Measurements from ENCODE around the gene TRIM62.
"Not testable (repeated sequence)": the region's sequence is repeated elsewhere in the genome, so short reads cannot be mapped to it uniquely, and the experiment has no call there.

The TRIM62 gene

GRCh38 chr1:33143176-33143575 is 38.7 kb downstream of the TRIM62 start:
- ChIA-PET POLR2A (interaction anchor here (0.6 kb wide), 1 partner anchor 209 kb away, joined by 6 read pairs; no protein-coding TSS in a partner anchor), CTCF (interaction anchor here (1.0 to 1.2 kb wide), 2 partner anchors 16 to 27 kb away, joined by 3 read pairs; no protein-coding TSS in a partner anchor)

DNA sequence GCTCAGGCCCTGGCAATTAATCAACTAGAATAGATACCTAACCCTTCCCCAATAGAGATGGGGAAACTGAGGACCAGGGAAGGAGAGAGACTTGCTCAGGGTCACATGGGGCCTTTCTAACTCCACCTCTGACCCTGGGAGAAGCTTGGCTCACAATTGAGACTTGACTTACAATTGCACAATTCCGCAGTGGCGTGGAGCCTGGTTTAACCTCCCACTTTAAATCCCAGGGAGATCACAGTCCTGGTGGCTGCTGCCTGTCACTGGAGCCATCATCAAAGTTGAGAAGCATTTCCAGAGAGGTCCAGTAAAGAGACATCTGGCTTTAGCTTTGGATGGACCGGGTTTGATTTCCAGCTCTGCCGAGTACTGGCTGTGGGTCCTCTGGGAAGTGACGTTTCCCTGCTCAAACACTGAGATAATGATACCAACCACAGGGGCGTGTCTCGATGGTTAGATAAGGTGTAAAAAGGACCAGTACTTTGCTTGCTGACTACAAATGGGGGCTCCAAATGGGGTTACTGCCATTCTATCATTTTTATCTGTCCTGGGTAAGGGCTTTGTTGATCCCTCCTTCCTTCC is 39.3 kb downstream of the TRIM62 start:
- ChIA-PET POLR2A (no interaction called here), CTCF (interaction anchor here (0.6 to 2.7 kb wide), 3 partner anchors 15 to 47 kb away, joined by 3 to 12 read pairs (median 3); no protein-coding TSS in a partner anchor)
- TF ChIP-seq, protein P1, sequence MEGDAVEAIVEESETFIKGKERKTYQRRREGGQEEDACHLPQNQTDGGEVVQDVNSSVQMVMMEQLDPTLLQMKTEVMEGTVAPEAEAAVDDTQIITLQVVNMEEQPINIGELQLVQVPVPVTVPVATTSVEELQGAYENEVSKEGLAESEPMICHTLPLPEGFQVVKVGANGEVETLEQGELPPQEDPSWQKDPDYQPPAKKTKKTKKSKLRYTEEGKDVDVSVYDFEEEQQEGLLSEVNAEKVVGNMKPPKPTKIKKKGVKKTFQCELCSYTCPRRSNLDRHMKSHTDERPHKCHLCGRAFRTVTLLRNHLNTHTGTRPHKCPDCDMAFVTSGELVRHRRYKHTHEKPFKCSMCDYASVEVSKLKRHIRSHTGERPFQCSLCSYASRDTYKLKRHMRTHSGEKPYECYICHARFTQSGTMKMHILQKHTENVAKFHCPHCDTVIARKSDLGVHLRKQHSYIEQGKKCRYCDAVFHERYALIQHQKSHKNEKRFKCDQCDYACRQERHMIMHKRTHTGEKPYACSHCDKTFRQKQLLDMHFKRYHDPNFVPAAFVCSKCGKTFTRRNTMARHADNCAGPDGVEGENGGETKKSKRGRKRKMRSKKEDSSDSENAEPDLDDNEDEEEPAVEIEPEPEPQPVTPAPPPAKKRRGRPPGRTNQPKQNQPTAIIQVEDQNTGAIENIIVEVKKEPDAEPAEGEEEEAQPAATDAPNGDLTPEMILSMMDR (IDR thresholded peaks at IDR 0.05; ENCODE audit: control extremely low read depth, extremely low read depth, low read depth, missing control alignments), result no peak
- no peak for DNase-seq (ENCODE audit: extremely low spot score)

More at GRCh38 chr1:33143176-33143575, 38.7 kb downstream of the TRIM62 start:
- DNase-seq (ENCODE audit: extremely low spot score), result no peak
- TF ChIP-seq, protein P1 (IDR thresholded peaks at IDR 0.05; ENCODE audit: control extremely low read depth, extremely low read depth, low read depth, missing control alignments), result no peak

- CTCF ChIA-PET, result interaction anchor here (2.7 kb wide), 1 partner anchor 14 kb away, joined by 12 read pairs; no protein-coding TSS in a partner anchor
- DNase-seq (ENCODE audit: extremely low spot score), result no peak
- POLR2A ChIA-PET, result no interaction called here
- TF ChIP-seq, protein P1 (IDR thresholded peaks at IDR 0.05; ENCODE audit: control extremely low read depth, extremely low read depth, low read depth, missing control alignments), result no peak
These were observed 40.1 kb downstream of the TRIM62 start for GRCh38 chr1:33141781-33142180.

- TF ChIP-seq, protein P1 (IDR thresholded peaks at IDR 0.05; ENCODE audit: control extremely low read depth, extremely low read depth, low read depth, missing control alignments), result no peak
- no peak for DNase-seq (ENCODE audit: extremely low spot score)
- POLR2A ChIA-PET, result no interaction called here
- CTCF ChIA-PET, result interaction anchor here (2.7 kb wide), 1 partner anchor 14 kb away, joined by 12 read pairs; no protein-coding TSS in a partner anchor
These were observed 40.6 kb downstream of the TRIM62 start for GRCh38 chr1:33141216-33141615.

DNA sequence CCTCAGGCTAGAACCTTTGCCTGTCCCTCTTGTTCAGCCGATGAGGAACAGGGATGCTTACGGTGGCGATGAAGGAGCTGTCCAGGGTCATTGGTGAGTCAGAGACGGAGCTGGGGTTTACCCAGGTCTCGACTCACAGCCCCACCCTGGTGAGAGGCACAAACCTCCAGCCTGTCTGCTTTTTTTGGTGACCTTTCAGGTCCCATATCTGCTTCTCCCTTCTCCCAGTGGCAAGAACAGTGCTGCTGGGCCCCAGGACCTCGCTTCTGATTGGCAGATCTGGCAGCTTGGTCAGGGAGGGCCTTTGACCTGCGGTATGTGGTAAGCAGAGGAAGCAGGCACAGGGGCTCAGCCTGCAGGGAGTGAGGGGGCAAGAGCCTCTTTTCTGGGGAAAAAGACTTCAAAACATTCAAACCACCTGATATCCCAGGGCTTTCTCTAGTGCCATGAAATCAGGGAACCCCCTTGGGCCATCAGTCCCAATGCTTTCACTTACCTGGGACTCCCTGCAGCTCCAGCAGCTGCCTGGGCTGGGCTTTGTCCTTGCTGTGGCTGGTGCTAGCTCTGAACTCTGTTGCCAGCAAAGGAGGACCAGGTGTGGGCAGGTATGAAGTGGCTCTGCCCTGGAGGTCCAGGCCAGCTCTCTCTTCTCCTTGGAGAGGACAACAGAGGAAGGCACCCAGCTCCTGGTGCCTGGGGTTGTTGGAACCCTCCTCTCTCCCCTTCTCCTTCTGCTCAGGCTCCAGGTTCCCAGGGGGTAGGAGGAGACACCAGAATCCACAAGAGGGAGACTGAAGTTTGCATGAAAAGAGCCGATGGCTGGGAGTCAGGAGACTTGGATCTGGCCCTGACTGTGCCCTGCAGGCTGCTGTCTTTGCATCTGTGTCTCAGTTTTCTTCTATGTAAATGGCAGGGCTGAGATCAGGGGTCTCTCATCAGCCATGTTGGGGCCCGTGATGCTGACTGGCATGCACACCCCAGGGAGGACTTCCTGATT is 41.4 kb downstream of the TRIM62 start:
- TF ChIP-seq, protein P1 (IDR thresholded peaks at IDR 0.05; ENCODE audit: control extremely low read depth, extremely low read depth, low read depth, missing control alignments), result no peak
- ChIA-PET CTCF (interaction anchor here (2.7 kb wide), 1 partner anchor 13 kb away, joined by 12 read pairs; no protein-coding TSS in a partner anchor), POLR2A (interaction anchor here (0.5 kb wide), 1 partner anchor 1758 kb away, joined by 4 read pairs; no protein-coding TSS in a partner anchor)
- no peak for DNase-seq (ENCODE audit: extremely low spot score)

GRCh38 chr1:33137800-33138199 is 44.0 kb downstream of the TRIM62 start:
- ChIA-PET POLR2A (no interaction called here), CTCF (interaction anchor here (0.8 to 3.6 kb wide), 7 partner anchors 8 to 229 kb away, joined by 3 to 16 read pairs (median 4); no protein-coding TSS in a partner anchor)
- no peak for DNase-seq (ENCODE audit: extremely low spot score)

DNA sequence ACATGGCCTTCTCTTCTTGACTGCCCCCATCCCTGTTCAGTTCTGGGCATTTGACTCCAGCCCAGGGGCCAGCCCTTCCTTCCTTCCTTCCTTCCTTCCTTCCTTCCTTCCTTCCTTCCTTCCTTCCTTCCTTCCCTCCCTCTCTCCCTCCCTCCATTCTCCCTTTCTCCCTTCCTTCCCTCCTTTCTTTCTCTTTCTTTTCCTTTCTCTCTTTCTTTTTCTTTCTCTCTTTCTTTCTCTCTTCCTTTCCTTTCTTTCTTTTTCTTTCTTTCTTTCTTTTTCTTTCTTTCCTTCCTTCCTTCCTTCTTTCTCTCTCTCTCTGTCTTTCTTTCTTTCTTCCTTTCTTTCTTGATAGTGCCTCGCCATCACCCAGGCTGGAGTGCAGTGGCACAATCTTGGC is 45.8 kb downstream of the TRIM62 start:
- ChIA-PET POLR2A (interaction anchor here (0.6 to 1.0 kb wide), 2 partner anchors 9 to 177 kb away, joined by 3 to 6 read pairs; no protein-coding TSS in a partner anchor), CTCF (interaction anchor here (3.6 kb wide), 1 partner anchor 8 kb away, joined by 16 read pairs; no protein-coding TSS in a partner anchor)
- DNase-seq (ENCODE audit: extremely low spot score), result not testable (repeated sequence)

More at GRCh38 chr1:33137800-33138199, 44.0 kb downstream of the TRIM62 start:
- TF ChIP-seq, protein P1 (IDR thresholded peaks at IDR 0.05; ENCODE audit: control extremely low read depth, extremely low read depth, low read depth, missing control alignments), result peak; percentile 43

Data from GM10248 (cell line).